Measurements from ENCODE around the gene GPX4.

Gene GPX4

DNA sequence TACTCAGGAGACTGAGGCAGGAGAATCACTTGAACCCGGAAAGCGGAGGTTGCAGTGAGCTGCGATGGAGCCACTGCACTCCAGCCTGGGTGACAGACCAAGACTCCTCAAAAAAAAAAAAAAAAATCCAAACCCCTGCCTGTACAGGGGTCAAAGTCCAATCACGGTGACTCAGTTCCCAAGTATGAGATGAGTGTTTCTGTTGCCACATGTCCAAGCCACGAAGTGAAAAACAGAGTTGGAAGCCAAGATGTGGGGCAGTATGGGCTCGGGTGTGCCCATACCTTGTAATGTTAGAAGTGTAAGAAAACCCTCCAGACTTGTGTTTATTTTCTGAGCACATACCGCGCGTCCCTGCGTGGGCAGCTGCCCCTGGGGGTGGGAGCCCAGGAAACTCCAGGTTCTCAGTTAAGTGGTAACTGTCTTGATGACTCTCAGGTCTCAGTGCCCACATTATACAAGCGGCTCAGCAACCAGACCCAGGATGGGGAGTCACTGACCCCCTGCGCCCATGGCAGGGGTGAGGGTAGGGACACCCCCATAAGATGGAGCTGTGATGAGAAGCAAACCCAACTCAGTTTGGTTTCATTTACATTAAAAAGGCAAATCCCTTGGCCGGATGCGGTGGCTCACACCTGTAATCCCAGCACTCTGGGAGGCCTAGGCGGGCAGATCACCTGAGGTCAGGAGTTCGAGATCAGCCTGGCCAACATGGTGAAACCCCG, 1.2 kb upstream of the GPX4 start:
- peak; percentile 98 for DNase-seq (ENCODE audit: low read depth, low spot score)

- DNase-seq (ENCODE audit: low read depth, low spot score): no peak
Measured at GRCh38 chr19:1103132-1103707, 574 bp upstream of the GPX4 start.

DNA sequence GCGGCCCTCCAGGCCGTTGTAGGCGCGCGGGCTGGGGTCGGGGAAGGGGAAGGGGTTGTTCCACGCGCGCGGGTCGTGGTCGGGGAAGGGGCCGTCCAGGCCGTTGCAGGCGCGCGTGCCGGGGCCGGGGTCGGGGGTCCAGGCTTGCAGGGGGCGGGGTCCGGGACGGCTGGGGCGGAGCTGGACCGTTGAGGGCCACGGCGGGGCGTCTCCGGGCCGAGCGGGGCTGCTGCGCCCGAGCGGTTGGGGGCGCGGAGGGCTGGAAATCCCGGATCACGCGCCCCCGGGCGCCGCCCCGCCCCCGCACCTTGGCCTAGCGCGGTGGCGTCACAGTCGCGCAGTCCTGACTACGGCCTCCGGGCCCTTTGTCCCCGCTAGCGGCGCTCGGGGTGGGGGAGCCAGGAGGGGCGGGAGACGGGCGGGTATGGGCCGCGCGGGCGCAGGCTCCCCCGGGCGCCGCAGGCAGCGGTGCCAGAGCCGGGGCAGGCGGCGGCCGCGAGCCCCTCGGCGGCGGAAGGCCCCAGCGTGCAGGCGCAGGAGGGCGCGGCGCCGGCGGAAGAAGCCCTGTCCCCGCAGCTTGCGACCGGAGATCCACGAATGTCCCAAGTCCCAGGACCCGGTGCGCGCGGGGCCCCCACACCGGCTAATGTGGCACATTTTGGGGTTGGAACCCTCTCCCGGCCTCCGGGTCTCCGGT, 665 bp downstream of the GPX4 start:
- peak; percentile 87 for DNase-seq (ENCODE audit: low read depth, low spot score)

DNA sequence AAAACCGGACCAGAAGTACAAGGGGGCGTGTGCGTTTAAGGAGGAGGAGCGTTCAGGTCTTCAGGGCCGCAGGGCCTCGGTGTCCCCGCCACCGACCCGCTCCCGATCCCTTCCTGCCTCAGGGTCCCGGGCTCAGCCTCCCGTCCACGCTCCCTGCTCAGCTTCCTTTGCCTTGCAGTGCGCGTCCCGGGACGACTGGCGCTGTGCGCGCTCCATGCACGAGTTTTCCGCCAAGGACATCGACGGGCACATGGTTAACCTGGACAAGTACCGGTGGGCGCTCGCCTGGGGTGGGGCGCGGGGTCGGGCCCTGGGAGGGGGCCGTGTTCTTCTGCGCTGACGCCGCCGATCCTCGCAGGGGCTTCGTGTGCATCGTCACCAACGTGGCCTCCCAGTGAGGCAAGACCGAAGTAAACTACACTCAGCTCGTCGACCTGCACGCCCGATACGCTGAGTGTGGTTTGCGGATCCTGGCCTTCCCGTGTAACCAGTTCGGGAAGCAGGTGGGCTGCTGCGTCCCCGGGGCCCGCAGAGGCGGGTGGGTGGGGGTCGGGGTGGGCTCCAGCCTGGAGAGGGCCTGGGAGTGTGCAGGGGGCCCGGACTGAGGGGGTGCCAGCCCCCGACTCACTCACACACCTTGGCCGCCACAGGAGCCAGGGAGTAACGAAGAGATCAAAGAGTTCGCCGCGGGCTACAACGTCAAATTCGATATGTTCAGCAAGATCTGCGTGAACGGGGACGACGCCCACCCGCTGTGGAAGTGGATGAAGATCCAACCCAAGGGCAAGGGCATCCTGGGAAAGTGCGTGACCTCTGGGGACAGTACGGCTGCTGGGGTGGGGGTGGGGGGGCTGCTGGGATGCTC, 1.4 kb downstream of the GPX4 start:
- DNase-seq (ENCODE audit: low read depth, low spot score): peak; percentile 73

GRCh38 chr19:1105873-1106840, 2.4 kb downstream of the GPX4 start:
- no peak for DNase-seq (ENCODE audit: low read depth, low spot score)

DNA sequence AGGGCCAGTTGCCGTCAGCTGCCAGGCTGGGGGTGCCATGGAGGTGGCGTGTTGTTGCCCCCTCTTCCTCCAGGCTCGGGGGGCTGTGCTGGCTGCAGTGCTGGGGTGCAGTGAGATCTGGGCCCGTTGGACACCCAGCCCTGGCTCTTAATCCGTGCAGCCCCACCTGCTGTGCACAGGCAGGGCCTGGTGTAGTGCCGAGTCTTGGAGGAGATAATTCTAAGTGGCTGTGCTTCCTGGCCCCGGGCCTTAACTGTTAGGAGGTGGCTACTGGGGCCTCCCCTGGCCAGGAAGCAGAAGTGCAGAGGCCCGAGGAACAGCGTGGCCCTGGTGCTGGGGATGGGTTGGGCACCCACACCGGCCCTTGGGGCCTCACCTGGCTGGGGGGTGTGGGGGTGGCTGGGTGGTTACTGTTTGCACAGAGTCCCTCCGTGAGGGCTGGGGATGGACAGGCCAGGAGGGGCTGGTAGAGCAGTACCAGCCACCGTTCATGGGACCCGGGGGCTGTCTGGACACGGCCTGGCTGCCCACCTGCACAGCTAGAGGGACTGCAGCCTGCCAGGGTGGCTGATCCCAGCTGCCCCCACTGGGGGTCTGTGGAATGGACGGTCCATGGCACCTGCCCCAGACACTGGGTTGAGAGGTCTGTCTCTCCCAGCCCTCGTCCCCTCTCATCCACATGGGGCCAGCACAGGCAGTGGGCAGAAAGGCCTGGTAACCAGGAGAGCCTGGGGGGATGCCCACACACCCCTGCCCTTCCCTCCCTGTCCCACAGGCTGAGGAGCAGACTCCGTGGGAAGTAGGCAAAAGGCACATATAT, 3.3 kb downstream of the GPX4 start:
- DNase-seq (ENCODE audit: low read depth, low spot score): no peak

DNA sequence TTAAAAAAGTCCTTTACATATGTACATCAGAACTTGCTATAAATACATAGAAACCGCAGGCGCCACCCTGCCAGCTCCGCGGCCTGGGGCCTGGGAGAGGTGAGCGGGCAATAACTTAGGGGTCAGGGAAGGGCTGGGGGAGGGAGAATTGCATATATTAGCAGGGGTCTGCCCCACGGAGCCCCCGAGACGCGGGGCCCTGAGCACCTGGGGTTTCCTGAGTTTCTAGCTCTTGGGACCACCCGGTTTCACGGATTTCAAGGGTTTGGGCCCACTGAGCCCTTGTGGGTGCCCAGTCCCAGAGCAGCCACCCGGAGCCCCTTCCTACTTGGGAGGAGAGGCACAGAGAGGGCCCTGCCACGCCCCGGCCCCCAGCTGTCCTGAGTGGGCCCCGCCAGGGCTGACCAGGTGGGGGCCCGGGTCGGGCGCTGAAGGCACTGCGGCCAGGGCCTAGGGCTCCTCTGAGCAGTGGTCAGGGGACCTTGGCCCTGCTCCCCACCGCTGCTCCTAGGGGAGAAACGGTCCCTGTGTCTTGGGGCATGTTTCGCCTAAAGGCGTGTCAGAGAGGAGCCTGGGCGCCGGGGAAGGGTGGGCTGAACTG, 4.0 kb downstream of the GPX4 start:
- no peak for DNase-seq (ENCODE audit: low read depth, low spot score)

GRCh38 chr19:1108291-1109031, 4.7 kb downstream of the GPX4 start:
- DNase-seq (ENCODE audit: low read depth, low spot score): no peak

GRCh38 chr19:1109032-1109551, 5.3 kb downstream of the GPX4 start:
- DNase-seq (ENCODE audit: low read depth, low spot score): no peak

DNA sequence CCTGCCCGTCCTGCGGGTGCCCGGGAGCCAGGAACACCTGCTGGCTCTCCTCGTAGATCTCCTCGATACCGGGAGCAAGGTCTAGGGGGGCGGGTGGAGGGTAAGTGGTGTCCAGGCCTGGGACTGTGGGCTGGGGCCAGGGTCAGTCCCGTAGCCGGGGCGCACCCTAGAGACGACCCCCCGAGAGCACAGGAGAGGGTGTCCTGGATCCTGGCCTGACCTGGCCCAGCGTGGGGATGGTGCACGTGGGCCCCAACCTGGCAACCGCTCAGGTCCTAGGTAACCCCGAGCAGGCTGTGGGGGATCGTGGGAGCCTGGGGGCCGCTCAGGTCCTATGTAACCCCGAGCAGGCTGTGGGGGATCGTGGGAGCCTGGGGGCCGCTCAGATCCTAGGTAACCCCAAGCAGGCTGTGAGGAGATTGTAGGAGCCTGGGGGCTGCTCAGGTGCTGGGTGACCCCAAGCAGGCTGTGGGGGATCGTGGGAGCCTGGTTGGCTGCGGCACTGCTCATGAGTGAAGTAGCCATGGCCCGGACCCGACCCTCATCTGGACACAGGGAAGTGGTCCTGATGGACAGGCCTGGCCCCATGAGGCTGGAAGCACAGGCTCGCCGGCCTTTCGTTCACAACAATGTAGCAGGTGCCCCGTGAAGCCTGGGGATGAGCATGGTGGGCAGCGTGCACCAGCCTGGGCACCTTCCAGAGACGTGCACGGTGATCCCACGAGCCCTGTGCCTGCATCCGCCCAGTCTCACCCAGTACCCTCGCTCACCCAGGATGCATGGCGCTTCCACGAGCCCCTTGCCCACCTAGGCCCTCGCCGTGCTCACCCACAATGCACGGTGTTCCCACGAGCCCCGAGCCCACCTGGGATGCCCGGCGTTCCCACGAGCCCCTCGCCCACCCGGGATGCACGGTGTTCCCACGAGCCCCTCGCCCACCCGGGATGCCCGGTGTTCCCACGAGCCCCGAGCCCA, 6.2 kb downstream of the GPX4 start:
- DNase-seq (ENCODE audit: low read depth, low spot score): no peak

DNA sequence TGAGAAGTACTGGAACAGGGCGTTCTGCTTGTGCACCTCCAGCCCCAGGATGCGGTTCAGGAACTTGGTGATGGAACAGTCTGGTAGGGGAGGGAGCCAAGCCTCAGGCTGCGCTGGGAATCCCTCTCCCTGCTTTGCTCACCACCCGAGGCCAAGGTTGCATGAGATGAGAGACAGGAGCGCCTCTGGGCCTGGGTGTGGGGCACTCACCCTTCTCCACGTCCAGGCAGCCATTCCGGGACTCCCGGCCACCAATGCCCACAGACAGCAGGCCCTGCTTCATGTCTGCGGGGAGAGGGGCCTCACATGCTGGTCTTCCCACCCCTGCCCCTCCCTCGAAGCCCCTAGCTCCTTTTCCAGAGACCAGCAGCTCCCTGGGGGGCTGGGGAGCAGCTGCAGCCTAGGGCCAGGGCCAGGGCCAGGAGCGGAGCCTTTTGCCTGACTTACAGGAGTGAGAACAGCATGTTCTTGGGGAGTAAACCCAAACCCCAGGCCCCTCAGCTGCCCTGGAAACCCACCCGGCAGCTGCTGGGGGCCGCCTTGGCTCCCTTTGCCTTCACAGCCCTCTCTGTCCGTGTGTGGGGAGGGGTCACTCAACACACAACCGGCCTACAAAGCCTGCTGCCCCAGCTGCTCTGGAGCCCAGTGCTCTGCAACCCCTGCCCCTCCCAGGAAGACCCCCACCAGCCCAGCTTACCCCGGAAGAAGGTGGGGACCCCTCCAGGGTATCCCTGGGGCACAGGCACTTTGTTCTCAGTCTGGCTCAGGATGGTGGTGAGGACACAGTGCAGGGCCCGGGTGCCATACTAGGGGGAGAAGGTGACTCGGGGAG, 7.2 kb downstream of the GPX4 start:
- no peak for DNase-seq (ENCODE audit: low read depth, low spot score)

DNA sequence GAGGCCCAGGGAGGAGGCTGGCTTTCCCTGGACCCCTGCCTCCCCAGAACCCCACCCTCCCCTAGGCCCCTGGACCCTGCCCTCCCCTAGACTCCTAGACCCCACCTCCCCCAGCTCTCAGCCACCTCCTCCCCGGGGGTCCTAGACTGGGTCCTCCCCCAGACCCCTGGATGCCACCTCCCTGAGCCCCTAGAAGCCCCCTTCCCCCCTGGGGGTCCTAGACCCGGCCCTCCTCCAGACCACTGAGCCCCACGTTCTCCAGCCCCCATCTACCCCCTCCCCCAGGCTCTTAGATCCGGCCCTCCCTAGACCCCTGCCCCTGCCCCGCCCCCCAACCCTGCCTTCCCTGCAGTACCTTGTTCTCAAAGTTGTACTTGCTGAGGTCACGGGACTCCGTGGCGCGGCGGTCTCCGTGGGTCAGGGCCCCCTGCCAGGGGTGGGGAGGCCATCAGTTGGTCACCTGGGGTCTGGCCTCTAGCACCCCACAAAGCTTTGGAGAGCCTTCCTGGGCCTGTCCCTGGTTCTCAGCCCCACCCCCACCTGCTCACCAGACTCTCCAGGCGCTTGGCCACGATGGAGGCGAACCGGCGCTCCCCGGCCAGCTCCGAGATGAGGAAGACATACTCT, 8.0 kb downstream of the GPX4 start:
- DNase-seq (ENCODE audit: low read depth, low spot score): no peak

- no peak for DNase-seq (ENCODE audit: low read depth, low spot score)
Measured at GRCh38 chr19:1112268-1113029, 8.7 kb downstream of the GPX4 start.

GRCh38 chr19:1113030-1113985, 9.5 kb downstream of the GPX4 start:
- DNase-seq (ENCODE audit: low read depth, low spot score): peak; percentile 97

All from astrocyte of the hippocampus (primary cell).